HepG2 (cell line): ENCODE measurements around the gene PRAC1. TPM values are rescaled to one million over a fixed set of nuclear protein-coding genes. Genes with fewer than 3 reads are reported as not detected.

ENCODE experiments used
- ATAC-seq: fragments of 200-7000 bp; cut with Tn5 transposase; 3 replicates; pipeline ENCODE4 v1.9.1; 2020; ENCODE audit warnings: mild to moderate bottlenecking, moderate library complexity
- BruUV-seq: library from RNA; stranded (reverse); fragments of 400-500 nt; replicated peaks from 2 replicates; lab custom pipeline; 2021; lab: Mats Ljungman, UMichigan
- CTCF ChIA-PET: fragments of 300-600 bp; formaldehyde crosslinking; extraction: SDS; loops from one replicate; lab custom pipeline; 2021; ENCODE audit warnings: low total read pairs, inconsistent platforms, low intra/inter-chr PET ratio; lab: Yijun Ruan, JAX
- POLR2A ChIA-PET: fragments of 350-600 bp; sonication (Branson Sonifier 250); formaldehyde crosslinking; loops from one replicate; lab custom pipeline; 2020; ENCODE audit warnings: antibody characterized with exemption, inconsistent platforms; lab: Yijun Ruan, JAX
- DNase-seq: peaks from one replicate; pipeline ENCODE4 v3.0.0-alpha.2; 2015; ENCODE audit warnings: low spot score
- FAIRE-seq: peaks from 3 replicates; lab custom pipeline; 2011; peaks lifted over from hg19 to GRCh38; lab: Jason Lieb, UNC
- H2AFZ ChIP-seq: one replicate; pipeline ENCODE4 v1.6.1; 2011; ENCODE audit warnings: low read length, inconsistent platforms
- H3K27ac ChIP-seq: fragments of 300-600 bp; 3 replicates; pipeline ENCODE4 v1.8.0; 2011; ENCODE audit warnings: mixed run types, mild to moderate bottlenecking, mixed read lengths, low read length, inconsistent platforms; ENCODE audit not compliant: insufficient read depth; ENCODE audit errors: extremely low read length
- H3K27me3 ChIP-seq, 2 experiments: fragments of 200-600 bp in 1 of 2; 2 replicates in 1 of 2; 3 replicates in 1 of 2; pipeline versions ENCODE4 v1.6.0 to v1.8.0; 2011; ENCODE audit warnings: low read length in 2 of 2, mild to moderate bottlenecking in 2 of 2, moderate library complexity in 2 of 2, inconsistent platforms in 1 of 2; ENCODE audit not compliant: insufficient read depth in 2 of 2, control insufficient read depth in 1 of 2
- H3K36me3 ChIP-seq, 2 experiments: fragments of 200-600 bp in 1 of 2; replicated peaks in 1 of 2; 2 replicates in 1 of 2; 3 replicates in 1 of 2; pipeline versions ENCODE4 v1.5.1 to v1.8.0; 2011; ENCODE audit warnings: low read length in 2 of 2, inconsistent platforms in 1 of 2; ENCODE audit not compliant: insufficient read depth in 2 of 2, control insufficient read depth in 1 of 2
- H3K4me1 ChIP-seq: 2 replicates; pipeline ENCODE4 v1.5.1; 2012; ENCODE audit warnings: low read length, inconsistent platforms; ENCODE audit not compliant: insufficient read depth
- H3K4me2 ChIP-seq: 2 replicates; pipeline ENCODE4 v1.6.0; 2011; ENCODE audit warnings: low read depth, low read length, inconsistent platforms
- H3K4me3 ChIP-seq, 3 experiments: fragments of 200-600 bp in 1 of 3; sonication (generic), shearing (Covaris generic) in 1 of 3; replicated peaks in 1 of 3; 2 replicates each; pipeline ENCODE4 v1.5.1; 2011 to 2016; ENCODE audit warnings: low read length in 3 of 3, inconsistent platforms in 2 of 3, low read depth in 2 of 3, mild to moderate bottlenecking in 2 of 3, control low read depth in 1 of 3, mixed read lengths in 1 of 3; ENCODE audit not compliant: insufficient read depth in 1 of 3
- H3K79me2 ChIP-seq: one replicate; pipeline ENCODE4 v1.6.1; 2011; ENCODE audit warnings: low read length, inconsistent platforms; ENCODE audit not compliant: insufficient read depth
- H3K9ac ChIP-seq: 2 replicates; pipeline ENCODE4 v1.6.0; 2011; ENCODE audit warnings: mild to moderate bottlenecking, low read depth, low read length, inconsistent platforms; ENCODE audit not compliant: insufficient read depth
- H3K9me3 ChIP-seq: 2 replicates; pipeline ENCODE4 v1.5.1; 2012; ENCODE audit warnings: mild to moderate bottlenecking, low read length
- H4K20me1 ChIP-seq: 2 replicates; pipeline ENCODE4 v1.6.0; 2011; ENCODE audit warnings: inconsistent platforms, mild to moderate bottlenecking, low read length, moderate library complexity; ENCODE audit not compliant: insufficient read depth
- CTCF ChIP-seq: sonication (generic); formaldehyde crosslinking; IDR thresholded peaks from 2 replicates; pipeline ENCODE4 v1.5.0; 2020; ENCODE audit warnings: mild to moderate bottlenecking, missing genetic modification reagents, moderate library complexity
- EED ChIP-seq: sonication (generic); formaldehyde crosslinking; IDR thresholded peaks from 2 replicates; pipeline ENCODE4 v1.5.0; 2020; ENCODE audit warnings: mild to moderate bottlenecking, missing genetic modification reagents
- EZH2 ChIP-seq: conservative IDR thresholded peaks from 2 replicates; pipeline ENCODE4 v1.6.1; 2012; ENCODE audit warnings: mild to moderate bottlenecking, low read depth, low read length, moderate library complexity
- HNRNPLL ChIP-seq: fragments of 200-400 bp; formaldehyde crosslinking; IDR thresholded peaks from 2 replicates; pipeline ENCODE4 v1.6.1; 2017; ENCODE audit warnings: mild to moderate bottlenecking, low read depth, low read length; ENCODE audit not compliant: poor library complexity, severe bottlenecking
- KLF6 ChIP-seq: IDR thresholded peaks from 2 replicates; pipeline ENCODE4 v1.8.0; 2016; ENCODE audit warnings: missing biosample characterization, missing genetic modification reagents
- ZNF629 ChIP-seq: sonication (generic); formaldehyde crosslinking; conservative IDR thresholded peaks from 2 replicates; pipeline ENCODE4 v1.5.0; 2020; ENCODE audit warnings: missing genetic modification reagents
- ZNF687 ChIP-seq: sonication (generic); formaldehyde crosslinking; IDR thresholded peaks from 2 replicates; pipeline ENCODE4 v1.5.1; 2020; ENCODE audit warnings: mild to moderate bottlenecking, missing genetic modification reagents, moderate library complexity
- ZNF773 ChIP-seq: sonication (generic); formaldehyde crosslinking; IDR thresholded peaks from 2 replicates; pipeline ENCODE4 v1.4.0; 2020; ENCODE audit warnings: missing genetic modification reagents, borderline replicate concordance
- ZNF800 ChIP-seq: sonication (generic); formaldehyde crosslinking; IDR thresholded peaks from 2 replicates; pipeline ENCODE4 v1.4.0; 2020; ENCODE audit warnings: missing genetic modification reagents
- WGBS: methylation state at CpG from one replicate; pipeline ENCODE4 v1.1.6; 2017; ENCODE audit warnings: low lambda C conversion rate; 5-methylcytosine and 5-hydroxymethylcytosine counted together
- in situ Hi-C: cut with HindIII; loops from 2 replicates; pipeline ENCODE4 v1.10.0; 2017; ENCODE audit warnings: low pct_unique_long_range_greater_than_20kb; ENCODE audit not compliant: extremely low pct_ligation_motif_present
- intact Hi-C: fragments of 100-400 bp; cut with micrococcal nuclease; formaldehyde crosslinking; loops from one replicate; pipeline ENCODE4 v1.10.0; 2022; ENCODE audit not compliant: unreplicated experiment
- polyA plus RNA-seq, 8 experiments: library from polyadenylated mRNA; depleted of rRNA in 3 of 8; stranded (reverse) in 7 of 8; unstranded in 1 of 8; fragments of >200 nt; fragmentation: Illumina TruSeq in 4 of 8; extraction: Trizol in 4 of 8; gene quantifications; 2 replicates each; pipeline versions ENCODE4 v1.2.1 to v1.2.3, GENCODE V29; 2011 to 2016; ENCODE audit warnings: low read depth in 4 of 8, missing spikeins in 1 of 8, mixed read lengths in 1 of 8; ENCODE audit not compliant: insufficient read depth in 1 of 8
- total RNA-seq, 5 experiments: library from RNA; depleted of rRNA; stranded (reverse); fragments of >200 nt; fragmentation: Illumina TruSeq; extraction: Trizol; gene quantifications; 2 replicates each; pipeline ENCODE4 v1.2.3, GENCODE V29; 2016; ENCODE audit warnings: low read depth in 1 of 5

The PRAC1 gene
- total and polyA plus RNA-seq, 2 of the 13 experiments (the other 11 are each of a cell fraction or from before 2014, with no cell fraction given): not detected

- whole genome bisulfite sequencing: 38% methylated on average over 25 of the region's 52 CpGs
- no TSS peak for BruUV-seq
- CTCF ChIA-PET: no interaction called here
These were observed 32.4 kb upstream of the PRAC1 start for GRCh38 chr17:48754500-48755261.

More at GRCh38 chr17:48754500-48755261, 32.4 kb upstream of the PRAC1 start:
- H2AFZ ChIP-seq: no peak overlapping the region
- in situ Hi-C loops: no loop called here
- no peaks in the 10 kb centered on the region for H4K20me1 ChIP-seq
- TF ChIP-seq EZH2: peak; percentile 97; the same call in 1 of the 2 replicates
- peak; percentile 70 for TF ChIP-seq HNRNPLL
- 0 out of 2 replicates have a peak, but pooled peaks have one; percentile 7 for TF ChIP-seq ZNF687
- TF ChIP-seq CTCF (CRISPR knock-in tag): peak; percentile 24
- TF ChIP-seq ZNF773 (CRISPR knock-in tag): no peak
- TF ChIP-seq EED (CRISPR knock-in tag): 0 out of 2 replicates have a peak, but pooled peaks have one; percentile 19
- no peak for TF ChIP-seq KLF6 (CRISPR knock-in tag)
- peak; percentile 37; the same call in 1 of the 2 replicates for TF ChIP-seq ZNF629 (CRISPR knock-in tag)
- 0 out of 2 replicates have a peak, but pooled peaks have one; percentile 51 for TF ChIP-seq ZNF800 (CRISPR knock-in tag)
- intact Hi-C loops: no loop called here
- H3K4me2 ChIP-seq: 0 out of 2 replicates have a peak overlapping the region, but pooled peaks have one; percentile 6
- H3K27me3 ChIP-seq: peaks cover 40 to 84% of the 10 kb centered on the region in 2 experiments
- H3K9ac ChIP-seq: no peak overlapping the region
- no peak for DNase-seq
- H3K4me1 ChIP-seq: no peaks in the 10 kb centered on the region
- H3K4me3 ChIP-seq: no peak overlapping the region
- no peaks in the 10 kb centered on the region for H3K36me3 ChIP-seq
- peak; percentile 51 for ATAC-seq
- no peaks in the 10 kb centered on the region for H3K9me3 ChIP-seq
- POLR2A ChIA-PET: no interaction called here
- H3K79me2 ChIP-seq: no peaks in the 10 kb centered on the region
- no peak overlapping the region for H3K27ac ChIP-seq
- no peak for FAIRE-seq
